H9 (cell line): Measurements from ENCODE around the gene SLC6A8. TPM values are rescaled to one million over a fixed set of nuclear protein-coding genes. Genes with fewer than 3 reads are reported as not detected.
A peak's percentile ranks its signal among the peaks of the same experiment; 100 is the strongest.

Source experiments
- DNase-seq: peaks from one replicate; pipeline ENCODE4 v3.0.0-alpha.2; 2017
- H2AFZ ChIP-seq: one replicate; pipeline ENCODE4 v1.6.1; 2013; ENCODE audit warnings: mild to moderate bottlenecking, low read length, control low read depth, moderate library complexity
- H2AK5ac ChIP-seq: 2 replicates; pipeline ENCODE4 v1.6.1; 2013; ENCODE audit warnings: low read length, control low read depth, mixed read lengths; ENCODE audit not compliant: insufficient read length
- H2BK120ac ChIP-seq: one replicate; pipeline ENCODE4 v1.6.1; 2013; ENCODE audit warnings: low read depth, mild to moderate bottlenecking, low read length, control low read depth, inconsistent platforms; ENCODE audit not compliant: poor library complexity, severe bottlenecking
- H2BK12ac ChIP-seq: 2 replicates; pipeline ENCODE4 v1.6.1; 2013; ENCODE audit warnings: low read length, control low read depth, mixed read lengths, low read depth; ENCODE audit not compliant: insufficient read length
- H2BK15ac ChIP-seq: 2 replicates; pipeline ENCODE4 v1.6.1; 2013; ENCODE audit warnings: low read depth, low read length, control low read depth
- H2BK20ac ChIP-seq: one replicate; pipeline ENCODE4 v1.6.1; 2013; ENCODE audit warnings: low read depth, mild to moderate bottlenecking, low read length, control low read depth, inconsistent platforms; ENCODE audit not compliant: poor library complexity, severe bottlenecking
- H2BK5ac ChIP-seq: 2 replicates; pipeline ENCODE4 v1.6.1; 2013; ENCODE audit warnings: low read length, control low read depth, mixed read lengths; ENCODE audit not compliant: insufficient read length
- H3K14ac ChIP-seq: 2 replicates; pipeline ENCODE4 v1.6.1; 2013; ENCODE audit warnings: low read length, control low read depth; ENCODE audit not compliant: insufficient read depth
- H3K18ac ChIP-seq: 2 replicates; pipeline ENCODE4 v1.6.1; 2013; ENCODE audit warnings: low read depth, mild to moderate bottlenecking, mixed read lengths, low read length, control low read depth; ENCODE audit not compliant: insufficient read length
- H3K23ac ChIP-seq: 2 replicates; pipeline ENCODE4 v1.6.1; 2013; ENCODE audit warnings: low read length, control low read depth, mixed read lengths, low read depth; ENCODE audit not compliant: insufficient read length
- H3K23me2 ChIP-seq: 2 replicates; pipeline ENCODE4 v1.6.1; 2013; ENCODE audit warnings: low read depth, mild to moderate bottlenecking, mixed read lengths, low read length, control low read depth; ENCODE audit not compliant: insufficient read length, poor library complexity, severe bottlenecking
- H3K27ac ChIP-seq: 2 replicates; pipeline ENCODE4 v1.5.1; 2013; ENCODE audit warnings: low read length, control low read depth, mixed read lengths, low read depth; ENCODE audit not compliant: insufficient read length
- H3K27me3 ChIP-seq: 2 replicates; pipeline ENCODE4 v1.6.1; 2013; ENCODE audit warnings: low read length, control low read depth, inconsistent platforms; ENCODE audit not compliant: insufficient read depth
- H3K4ac ChIP-seq: 2 replicates; pipeline ENCODE4 v1.6.1; 2013; ENCODE audit warnings: low read depth, mild to moderate bottlenecking, control low read depth, inconsistent platforms, low read length, moderate library complexity
- H3K4me1 ChIP-seq: 2 replicates; pipeline ENCODE4 v1.6.1; 2013; ENCODE audit warnings: low read length, control low read depth, inconsistent platforms; ENCODE audit not compliant: insufficient read depth
- H3K4me2 ChIP-seq: 2 replicates; pipeline ENCODE4 v1.6.1; 2013; ENCODE audit warnings: low read length, control low read depth, mixed read lengths; ENCODE audit not compliant: insufficient read length, insufficient read depth
- H3K56ac ChIP-seq: 2 replicates; pipeline ENCODE4 v1.6.1; 2013; ENCODE audit warnings: low read depth, mild to moderate bottlenecking, mixed read lengths, low read length, control low read depth; ENCODE audit not compliant: insufficient read length
- H3K79me1 ChIP-seq: 2 replicates; pipeline ENCODE4 v1.6.1; 2013; ENCODE audit warnings: low read depth, mild to moderate bottlenecking, moderate library complexity, low read length, control low read depth, inconsistent platforms; ENCODE audit not compliant: insufficient read depth, poor library complexity, severe bottlenecking
- H3K79me2 ChIP-seq: 2 replicates; pipeline ENCODE4 v1.6.1; 2013; ENCODE audit warnings: low read length, control low read depth, inconsistent platforms; ENCODE audit not compliant: insufficient read depth
- H3K9ac ChIP-seq: 2 replicates; pipeline ENCODE4 v1.6.1; 2013; ENCODE audit warnings: low read length, control low read depth, mixed read lengths; ENCODE audit not compliant: insufficient read length; ENCODE audit errors: extremely low read depth
- H3K9me3 ChIP-seq: one replicate; pipeline ENCODE4 v1.6.1; 2013; ENCODE audit warnings: low read depth, low read length, inconsistent platforms; ENCODE audit not compliant: control insufficient read depth
- H3T11ph ChIP-seq: one replicate; pipeline ENCODE4 v1.6.1; 2013; ENCODE audit warnings: mild to moderate bottlenecking, low read length, control low read depth, inconsistent platforms
- H4K20me1 ChIP-seq: one replicate; pipeline ENCODE4 v1.6.1; 2013; ENCODE audit not compliant: control insufficient read depth, insufficient read length, insufficient read depth
- H4K5ac ChIP-seq: 2 replicates; pipeline ENCODE4 v1.6.1; 2013; ENCODE audit warnings: low read depth, mild to moderate bottlenecking, mixed read lengths, low read length, control low read depth; ENCODE audit not compliant: insufficient read length
- H4K8ac ChIP-seq: replicated peaks from 2 replicates; pipeline ENCODE4 v1.6.1; 2013; ENCODE audit warnings: low read length, control low read depth, mixed read lengths, low read depth; ENCODE audit not compliant: insufficient read length
- H4K91ac ChIP-seq: 2 replicates; pipeline ENCODE4 v1.6.1; 2013; ENCODE audit warnings: low read depth, mild to moderate bottlenecking, moderate library complexity, mixed read lengths, low read length, control low read depth; ENCODE audit not compliant: insufficient read length
- H3K27ac Mint-ChIP-seq, 3 experiments: 2 replicates in 2 of 3; 3 replicates in 1 of 3; pipeline ENCODE4 v1.8.0; 2020 to 2021; ENCODE audit warnings: mixed read lengths in 3 of 3, mild to moderate bottlenecking in 1 of 3, moderate library complexity in 1 of 3
- H3K27me3 Mint-ChIP-seq: 2 replicates; pipeline ENCODE4 v1.8.0; 2021; ENCODE audit warnings: low read depth, mild to moderate bottlenecking, moderate library complexity, mixed read lengths
- H3K36me3 Mint-ChIP-seq, 3 experiments: 2 replicates in 2 of 3; 3 replicates in 1 of 3; pipeline ENCODE4 v1.8.0; 2020 to 2021; ENCODE audit warnings: low read depth in 3 of 3, mixed read lengths in 3 of 3; ENCODE audit not compliant: insufficient read depth in 1 of 3
- H3K4me1 Mint-ChIP-seq, 2 experiments: 2 replicates each; pipeline ENCODE4 v1.8.0; 2020; ENCODE audit warnings: mixed read lengths in 2 of 2
- H3K4me3 Mint-ChIP-seq, 2 experiments: 2 replicates in 1 of 2; 3 replicates in 1 of 2; pipeline ENCODE4 v1.8.0; 2020 to 2021; ENCODE audit warnings: mild to moderate bottlenecking in 2 of 2, mixed read lengths in 2 of 2, moderate library complexity in 1 of 2
- H3K9me3 Mint-ChIP-seq, 2 experiments: 2 replicates in 1 of 2; 3 replicates in 1 of 2; pipeline ENCODE4 v1.8.0; 2020; ENCODE audit warnings: mild to moderate bottlenecking in 2 of 2, mixed read lengths in 2 of 2, moderate library complexity in 1 of 2
- CTCF ChIP-seq: fragments of 200-600 bp; sonication (generic); conservative IDR thresholded peaks from 3 replicates; pipeline ENCODE4 v1.8.0; 2021; ENCODE audit warnings: antibody characterized with exemption, mild to moderate bottlenecking
- WGBS: extraction: QIAGEN DNeasy Blood & Tissue Kit; methylation state at CpG from one replicate; pipeline ENCODE4 v1.1.7; 2013; ENCODE audit warnings: missing lambda C conversion rate, low lambda C conversion rate, mixed read lengths; ENCODE audit not compliant: insufficient read length; ENCODE audit errors: extremely low coverage; 5-methylcytosine and 5-hydroxymethylcytosine counted together
- total RNA-seq: library from RNA; stranded (reverse); gene quantifications from 2 replicates; pipeline ENCODE4 v1.2.1, GENCODE V29; 2021

Gene SLC6A8
- total RNA-seq, 1 experiment from 2014 or later = 229 TPM

DNA sequence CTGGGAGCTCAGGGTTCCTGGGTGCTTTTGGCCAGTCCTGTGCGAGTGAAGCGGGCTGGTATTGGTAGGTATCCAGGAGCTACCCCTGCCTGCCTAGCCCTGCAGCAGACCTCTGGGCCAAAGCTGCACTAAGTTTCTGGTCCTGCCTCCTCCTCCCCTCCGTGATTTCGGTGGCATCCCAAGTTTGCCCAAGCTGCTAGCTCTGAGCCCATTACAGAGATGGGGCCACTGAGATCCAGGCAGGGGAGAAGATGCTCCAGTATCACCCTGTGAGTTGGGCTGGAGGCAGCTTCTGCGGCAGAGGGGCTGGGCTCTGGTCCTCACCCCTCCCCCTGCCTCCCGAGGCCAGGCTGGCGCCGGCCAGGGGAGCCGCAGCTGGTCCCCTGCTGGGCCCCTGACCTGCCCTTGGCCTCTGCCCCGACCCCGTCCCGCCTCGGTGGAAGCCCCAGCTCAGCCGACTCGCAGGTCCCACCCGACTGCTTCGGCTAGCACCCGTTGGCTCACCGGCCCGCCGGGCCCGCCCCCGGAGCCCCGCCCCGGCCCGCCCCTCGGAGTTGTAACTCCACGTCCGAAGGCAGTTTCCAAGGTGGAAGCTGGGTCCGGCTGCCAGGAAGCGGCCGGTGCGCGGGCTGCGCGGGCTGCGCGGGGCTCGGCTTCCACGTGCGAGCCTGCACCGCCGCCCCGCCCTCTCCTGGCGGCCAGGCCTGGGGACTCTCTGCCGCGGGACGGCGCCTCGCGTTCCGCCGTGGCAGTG, 40.9 kb upstream of the SLC6A8 start, which contains the start of gene DUSP9:
Gene DUSP9 (plus strand): TSS at position 584 of the 754 bp plus-strand sequence. CDS start 751 bp downstream, outside the sequence.
- H2AK5ac ChIP-seq = no peak within 1 kb of the TSS
- H3K23me2 ChIP-seq = peaks cover 14% of the 10 kb centered on the region
- H2BK15ac ChIP-seq = no peak within 1 kb of the TSS
- no peak within 1 kb of the TSS for H3K23ac ChIP-seq
- peaks cover 27% of the 10 kb centered on the region for H3K9me3 ChIP-seq
- H3T11ph ChIP-seq = no peak within 1 kb of the TSS
- H3K9ac ChIP-seq = no peak within 1 kb of the TSS
- no peak for TF ChIP-seq CTCF
- Mint-ChIP-seq H3K36me3 (peaks cover 0 to 4% (median 0%) of the 10 kb centered on the region in 3 experiments; a peak in 2 of 7 replicates), H3K4me1 (peaks cover 5 to 8% of the 10 kb centered on the region in 2 experiments), H3K27ac (no peak within 1 kb of the TSS), H3K27me3 (peaks cover 66% of the 10 kb centered on the region), H3K4me3 (peak within 1 kb of the TSS in 1 of 2 experiments; percentile 65; a peak in 2 of 5 replicates), H3K9me3 (peaks cover 47 to 62% of the 10 kb centered on the region in 2 experiments)
- DNase-seq = peak; percentile 80
- no peak within 1 kb of the TSS for H4K5ac ChIP-seq
- H3K4me2 ChIP-seq = peak within 1 kb of the TSS; percentile 9
- H3K56ac ChIP-seq = no peak within 1 kb of the TSS
- H3K79me1 ChIP-seq = no peaks in the 10 kb centered on the region
- H2AFZ ChIP-seq = no peak within 1 kb of the TSS
- no peak within 1 kb of the TSS for H3K4ac ChIP-seq
- H2BK120ac ChIP-seq = no peak within 1 kb of the TSS
- no peak within 1 kb of the TSS for H3K27ac ChIP-seq
- H2BK20ac ChIP-seq = no peak within 1 kb of the TSS
- no peak within 1 kb of the TSS for H4K91ac ChIP-seq
- no CpG with 5 or more reads among the region's 53 CpGs for WGBS
- H3K79me2 ChIP-seq = no peaks in the 10 kb centered on the region
- no peak within 1 kb of the TSS for H3K18ac ChIP-seq
- peaks cover 2% of the 10 kb centered on the region for H4K20me1 ChIP-seq
- peaks cover 54% of the 10 kb centered on the region for H3K27me3 ChIP-seq
- H4K8ac ChIP-seq = no peak within 1 kb of the TSS
- no peak within 1 kb of the TSS for H3K14ac ChIP-seq
- H2BK12ac ChIP-seq = no peak within 1 kb of the TSS
- no peak within 1 kb of the TSS for H2BK5ac ChIP-seq
- H3K4me1 ChIP-seq = no peaks in the 10 kb centered on the region; the same call in 1 of the 2 replicates
